Testis (tissue), 2 donors: Measurements from ENCODE around the gene NOS3.

ENCODE experiments used
- CTCF ChIP-seq, 3 experiments: fragments of 450-650 bp in 2 of 3; fragments of 200-600 bp in 1 of 3; sonication (generic) in 1 of 3; IDR thresholded peaks; one replicate each; pipeline ENCODE4 v1.5.1; 2016 to 2019; ENCODE audit warnings: antibody characterized with exemption in 3 of 3, mild to moderate bottlenecking in 2 of 3, moderate library complexity in 1 of 3
- POLR2A ChIP-seq: fragments of 450-650 bp; IDR thresholded peaks from one replicate; pipeline ENCODE4 v1.6.1; 2017; ENCODE audit warnings: antibody characterized with exemption, mild to moderate bottlenecking, moderate library complexity

- TF ChIP-seq POLR2A (no peak), CTCF (IDR thresholded peaks at IDR 0.05) (peak in 1 of 3 experiments; percentile 5)
Observed at GRCh38 chr7:151060113-151060415, 69.2 kb downstream of the NOS3 start.
